HEK293 (cell line): ENCODE data around the gene SPRR2D.

Experiments
- CTCF ChIA-PET: fragments of 350-600 bp; formaldehyde crosslinking; extraction: SDS; loops from one replicate; lab custom pipeline; 2021; ENCODE audit warnings: antibody characterized with exemption; lab: Yijun Ruan, JAX
- POLR2A ChIA-PET: fragments of 300-600 bp; formaldehyde crosslinking; extraction: SDS; loops from one replicate; lab custom pipeline; 2020; ENCODE audit warnings: antibody characterized with exemption, inconsistent platforms; lab: Yijun Ruan, JAX
- H3K27ac ChIP-seq: fragments of 200-500 bp; sonication (Bioruptor generic); 2 replicates; pipeline ENCODE4 v1.5.1; 2014; ENCODE audit warnings: low read depth, low read length, control low read depth, inconsistent platforms; ENCODE audit errors: extremely low read depth
- H3K36me3 ChIP-seq, 2 experiments: fragments of 200-500 bp in 1 of 2; sonication (Bioruptor generic) in 1 of 2; 1 replicate in 1 of 2; 2 replicates in 1 of 2; pipeline ENCODE4 v1.5.1; 2014 to 2017; ENCODE audit warnings: inconsistent platforms in 2 of 2, low read length in 2 of 2; ENCODE audit not compliant: control insufficient read depth in 2 of 2, insufficient read depth in 1 of 2
- H3K4me1 ChIP-seq: fragments of 200-500 bp; sonication (Bioruptor generic); 2 replicates; pipeline ENCODE4 v1.5.1; 2014; ENCODE audit warnings: mild to moderate bottlenecking, low read length, inconsistent platforms; ENCODE audit not compliant: control insufficient read depth, insufficient read depth
- H3K4me3 ChIP-seq: 2 replicates; pipeline ENCODE4 v1.5.1; 2011; ENCODE audit warnings: low read depth, mild to moderate bottlenecking, control low read depth, low read length, moderate library complexity
- H3K9me3 ChIP-seq: fragments of 200-500 bp; sonication (Bioruptor generic); 2 replicates; pipeline ENCODE4 v1.5.1; 2014; ENCODE audit warnings: low read depth, low read length, inconsistent platforms; ENCODE audit not compliant: control insufficient read depth, insufficient read depth
- ATF2 ChIP-seq: fragments of 450-650 bp; formaldehyde crosslinking; IDR thresholded peaks from 2 replicates; pipeline ENCODE4 v1.5.1; 2016; ENCODE audit warnings: missing biosample characterization, missing genetic modification characterization, low read depth
- GLIS2 ChIP-seq: fragments of 450-650 bp; formaldehyde crosslinking; IDR thresholded peaks from 2 replicates; pipeline ENCODE4 v1.5.1; 2016; ENCODE audit warnings: missing biosample characterization, missing genetic modification characterization
- KLF17 ChIP-seq: fragments of 450-650 bp; formaldehyde crosslinking; IDR thresholded peaks from 2 replicates; pipeline ENCODE4 v1.5.1; 2016; ENCODE audit warnings: missing biosample characterization, missing genetic modification characterization
- SCRT1 ChIP-seq: fragments of 450-650 bp; formaldehyde crosslinking; IDR thresholded peaks from 2 replicates; pipeline ENCODE4 v1.5.1; 2016; ENCODE audit warnings: missing biosample characterization, missing genetic modification characterization, borderline replicate concordance
- ZBTB17 ChIP-seq: fragments of 450-650 bp; formaldehyde crosslinking; IDR thresholded peaks from 2 replicates; pipeline ENCODE4 v1.5.1; 2016; ENCODE audit warnings: missing biosample characterization, missing genetic modification characterization
- ZFP37 ChIP-seq: fragments of 450-650 bp; formaldehyde crosslinking; IDR thresholded peaks from 2 replicates; pipeline ENCODE4 v1.5.1; 2016; ENCODE audit warnings: missing biosample characterization, missing genetic modification characterization
- ZNF146 ChIP-seq: fragments of 450-650 bp; formaldehyde crosslinking; IDR thresholded peaks from 2 replicates; pipeline ENCODE4 v1.5.1; 2016; ENCODE audit warnings: missing biosample characterization, missing genetic modification characterization
- ZNF202 ChIP-seq: fragments of 450-650 bp; formaldehyde crosslinking; IDR thresholded peaks from 2 replicates; pipeline ENCODE4 v1.5.1; 2016; ENCODE audit warnings: missing biosample characterization, missing genetic modification characterization, borderline replicate concordance
- ZNF211 ChIP-seq: fragments of 450-650 bp; formaldehyde crosslinking; IDR thresholded peaks from 2 replicates; pipeline ENCODE4 v1.5.1; 2016; ENCODE audit warnings: low read depth, missing biosample characterization, missing genetic modification characterization
- ZNF274 ChIP-seq, 2 experiments: fragments of 200-500 bp in 1 of 2; fragments of 450-650 bp in 1 of 2; sonication (Bioruptor generic) in 1 of 2; formaldehyde crosslinking in 1 of 2; IDR thresholded peaks; 2 replicates each; pipeline versions ENCODE4 v1.5.1 to v1.6.1; 2014 to 2016; ENCODE audit warnings: borderline replicate concordance in 1 of 2, inconsistent platforms in 1 of 2, low read length in 1 of 2, missing biosample characterization in 1 of 2, missing genetic modification characterization in 1 of 2
- ZNF335 ChIP-seq: fragments of 450-650 bp; formaldehyde crosslinking; conservative IDR thresholded peaks from 2 replicates; pipeline ENCODE4 v1.5.1; 2016; ENCODE audit warnings: missing biosample characterization, missing genetic modification characterization
- ZNF350 ChIP-seq: fragments of 450-650 bp; formaldehyde crosslinking; IDR thresholded peaks from 2 replicates; pipeline ENCODE4 v1.5.0; 2017; ENCODE audit warnings: missing biosample characterization, mild to moderate bottlenecking, missing genetic modification characterization
- ZNF362 ChIP-seq: fragments of 450-650 bp; formaldehyde crosslinking; IDR thresholded peaks from 2 replicates; pipeline ENCODE4 v1.5.1; 2016; ENCODE audit warnings: missing biosample characterization, missing genetic modification characterization
- ZNF433 ChIP-seq: fragments of 450-650 bp; formaldehyde crosslinking; IDR thresholded peaks from 2 replicates; pipeline ENCODE4 v1.5.1; 2016; ENCODE audit warnings: missing biosample characterization, missing genetic modification characterization, low read depth
- ZNF629 ChIP-seq: fragments of 450-650 bp; formaldehyde crosslinking; IDR thresholded peaks from 2 replicates; pipeline ENCODE4 v1.5.1; 2017; ENCODE audit warnings: missing biosample characterization, missing genetic modification characterization
- ZNF664 ChIP-seq: fragments of 450-650 bp; formaldehyde crosslinking; IDR thresholded peaks from 2 replicates; pipeline ENCODE4 v1.5.1; 2016; ENCODE audit warnings: missing biosample characterization, missing genetic modification characterization
- ZNF791 ChIP-seq: fragments of 450-650 bp; formaldehyde crosslinking; IDR thresholded peaks from 2 replicates; pipeline ENCODE4 v1.5.1; 2016; ENCODE audit warnings: missing biosample characterization, missing genetic modification characterization
- ZSCAN4 ChIP-seq: fragments of 450-650 bp; formaldehyde crosslinking; IDR thresholded peaks from 2 replicates; pipeline ENCODE4 v1.5.1; 2017; ENCODE audit warnings: missing biosample characterization, missing genetic modification characterization
- ZSCAN5A ChIP-seq: fragments of 450-650 bp; formaldehyde crosslinking; IDR thresholded peaks from 2 replicates; pipeline ENCODE4 v1.5.1; 2016; ENCODE audit warnings: missing biosample characterization, missing genetic modification characterization

The SPRR2D gene

GRCh38 chr1:152996633-152997400 is 44.1 kb downstream of the SPRR2D start:
- Histone ChIP-seq H3K27ac (no peak overlapping the region), H3K4me1 (no peaks in the 10 kb centered on the region), H3K4me3 (no peak overlapping the region), H3K9me3 (no peaks in the 10 kb centered on the region), H3K36me3 (no peaks in the 10 kb centered on the region)
- POLR2A ChIA-PET: no interaction called here
- CTCF ChIA-PET: interaction anchor here (0.6 kb wide), 1 partner anchor 259 kb away, joined by 3 read pairs; no protein-coding TSS in a partner anchor
- TF ChIP-seq ZNF211 (tag by site-specific recombination) (no peak), ZNF202 (no peak), ZNF146 (tag by site-specific recombination) (no peak), ZNF629 (tag by site-specific recombination) (no peak), ZNF664 (tag by site-specific recombination) (no peak), ZNF433 (tag by site-specific recombination) (no peak), ZNF791 (tag by site-specific recombination) (no peak), ZFP37 (tag by site-specific recombination) (no peak), ATF2 (tag by site-specific recombination) (no peak)

GRCh38 chr1:152995842-152996241 is 45.1 kb downstream of the SPRR2D start:
- no peak overlapping the region for H3K27ac ChIP-seq
- no peaks in the 10 kb centered on the region for H3K36me3 ChIP-seq
- H3K4me3 ChIP-seq: no peak overlapping the region
- CTCF ChIA-PET: no interaction called here
- POLR2A ChIA-PET: no interaction called here
- no peaks in the 10 kb centered on the region for H3K9me3 ChIP-seq
- H3K4me1 ChIP-seq: no peaks in the 10 kb centered on the region
- TF ChIP-seq SCRT1 (no peak), ZSCAN4 (tag by site-specific recombination) (no peak), ZNF362 (tag by site-specific recombination) (no peak), GLIS2 (tag by site-specific recombination) (no peak), ZNF274 (IDR thresholded peaks at IDR 0.05; ENCODE audit: low read length) (no peak), ZNF274 (tag by site-specific recombination; IDR thresholded peaks at IDR 0.05; ENCODE audit: borderline replicate concordance) (no peak), ZNF335 (tag by site-specific recombination) (no peak), ZSCAN5A (tag by site-specific recombination) (no peak), KLF17 (tag by site-specific recombination) (no peak), ZNF350 (no peak), ZBTB17 (no peak)
